GM23338 (cell line): Measurements from ENCODE around the gene SSH3. TPM values are rescaled to one million over a fixed set of nuclear protein-coding genes. Genes with fewer than 3 reads are reported as not detected.

Experiments used
- ATAC-seq: fragments of 200-7000 bp; cut with Tn5 transposase; 3 replicates; pipeline ENCODE4 v1.9.1; 2020
- DNase-seq: peaks from one replicate; pipeline ENCODE4 v3.0.0-alpha.2; 2015; ENCODE audit warnings: low spot score
- H2AFZ ChIP-seq: fragments of 200-600 bp; sonication (generic); 2 replicates; pipeline ENCODE4 v1.8.0; 2016; ENCODE audit warnings: antibody characterized with exemption, mild to moderate bottlenecking, moderate library complexity
- H3F3A ChIP-seq: fragments of 200-600 bp; sonication (generic); replicated peaks from 2 replicates; pipeline ENCODE4 v1.8.0; 2017; ENCODE audit warnings: antibody characterized with exemption, mixed run types, low read depth
- H3K27ac ChIP-seq: fragments of 200-600 bp; sonication (generic); 2 replicates; pipeline ENCODE4 v1.6.1; 2016; ENCODE audit warnings: low read depth
- H3K27me3 ChIP-seq: fragments of 200-600 bp; sonication (generic); 2 replicates; pipeline ENCODE4 v1.8.0; 2016; ENCODE audit warnings: mild to moderate bottlenecking, mixed run types, moderate library complexity; ENCODE audit not compliant: insufficient read depth
- H3K36me3 ChIP-seq: fragments of 200-600 bp; sonication (generic); 2 replicates; pipeline ENCODE4 v1.8.0; 2016; ENCODE audit warnings: mild to moderate bottlenecking; ENCODE audit not compliant: insufficient read depth
- H3K4me1 ChIP-seq: fragments of 200-600 bp; sonication (generic); 2 replicates; pipeline ENCODE4 v1.8.0; 2016; ENCODE audit warnings: mild to moderate bottlenecking, moderate library complexity; ENCODE audit not compliant: insufficient read depth
- H3K4me2 ChIP-seq: fragments of 200-600 bp; sonication (generic); 2 replicates; pipeline ENCODE4 v1.7.1; 2017; ENCODE audit warnings: mixed run types
- H3K4me3 ChIP-seq: fragments of 200-600 bp; sonication (generic); 2 replicates; pipeline ENCODE4 v1.6.1; 2016; ENCODE audit warnings: mixed run types
- H3K79me2 ChIP-seq: fragments of 200-600 bp; sonication (generic); replicated peaks from 2 replicates; pipeline ENCODE4 v1.8.0; 2017; ENCODE audit warnings: mild to moderate bottlenecking; ENCODE audit not compliant: insufficient read depth
- H3K9me2 ChIP-seq: fragments of 200-600 bp; sonication (generic); 2 replicates; pipeline ENCODE4 v1.8.0; 2017; ENCODE audit not compliant: insufficient read depth
- H4K20me1 ChIP-seq: fragments of 200-600 bp; sonication (generic); replicated peaks from 2 replicates; pipeline ENCODE4 v1.8.0; 2017; ENCODE audit warnings: mild to moderate bottlenecking; ENCODE audit not compliant: insufficient read depth
- H3K27ac Mint-ChIP-seq: 2 replicates; pipeline ENCODE4 v1.8.0; 2020; ENCODE audit warnings: inconsistent platforms, mild to moderate bottlenecking, moderate library complexity, mixed read lengths
- H3K27me3 Mint-ChIP-seq: 3 replicates; pipeline ENCODE4 v1.8.0; 2022; ENCODE audit warnings: low read depth, mild to moderate bottlenecking, moderate library complexity, mixed read lengths, inconsistent platforms; ENCODE audit not compliant: insufficient read depth, poor library complexity
- H3K36me3 Mint-ChIP-seq: 3 replicates; pipeline ENCODE4 v1.8.0; 2021; ENCODE audit warnings: low read depth, mild to moderate bottlenecking, inconsistent platforms, moderate library complexity, mixed read lengths
- H3K4me1 Mint-ChIP-seq: 3 replicates; pipeline ENCODE4 v1.8.0; 2020; ENCODE audit warnings: mild to moderate bottlenecking, inconsistent platforms, mixed read lengths
- H3K4me3 Mint-ChIP-seq: 3 replicates; pipeline ENCODE4 v1.8.0; 2021; ENCODE audit warnings: moderate library complexity, mild to moderate bottlenecking, inconsistent platforms, mixed read lengths
- H3K9me3 Mint-ChIP-seq: 3 replicates; pipeline ENCODE4 v1.8.0; 2020; ENCODE audit warnings: moderate library complexity, mild to moderate bottlenecking, inconsistent platforms, mixed read lengths
- CREB1 ChIP-seq: fragments of 250-450 bp; sonication (Bioruptor Pico); IDR thresholded peaks from 2 replicates; pipeline ENCODE4 v1.5.0; 2020; ENCODE audit warnings: low read depth, mild to moderate bottlenecking, moderate library complexity
- CTCF ChIP-seq, 2 experiments: fragments of 200-600 bp in 1 of 2; sonication (generic) in 1 of 2; conservative IDR thresholded peaks; 2 replicates each; pipeline versions ENCODE4 v1.5.1 to v1.6.1; 2016 to 2017; ENCODE audit warnings: antibody characterized with exemption in 2 of 2, low read depth in 2 of 2, mild to moderate bottlenecking in 2 of 2, moderate library complexity in 1 of 2
- ETS1 ChIP-seq: IDR thresholded peaks from 2 replicates; pipeline ENCODE4 v1.6.1; 2016; ENCODE audit warnings: antibody characterized with exemption
- EZH2phosphoT487 ChIP-seq: fragments of 200-600 bp; sonication (generic); IDR thresholded peaks from one replicate; pipeline ENCODE4 v1.8.1; 2018; ENCODE audit warnings: antibody characterized with exemption; ENCODE audit not compliant: unreplicated experiment
- JUNB ChIP-seq: IDR thresholded peaks from one replicate; pipeline ENCODE4 v1.6.1; 2016; ENCODE audit warnings: antibody characterized with exemption; ENCODE audit not compliant: unreplicated experiment
- NANOG ChIP-seq: IDR thresholded peaks from 2 replicates; pipeline ENCODE4 v1.6.1; 2016; ENCODE audit warnings: antibody characterized with exemption, borderline replicate concordance
- POLR2AphosphoS5 ChIP-seq: IDR thresholded peaks from 2 replicates; pipeline ENCODE4 v1.6.1; 2016; ENCODE audit warnings: antibody characterized with exemption, low read depth
- REST ChIP-seq: IDR thresholded peaks from one replicate; pipeline ENCODE4 v1.6.1; 2018; ENCODE audit warnings: antibody characterized with exemption; ENCODE audit not compliant: unreplicated experiment
- STAT1 ChIP-seq: IDR thresholded peaks from one replicate; pipeline ENCODE4 v1.6.1; 2016; ENCODE audit warnings: antibody characterized with exemption; ENCODE audit not compliant: unreplicated experiment
- polyA plus RNA-seq: library from polyadenylated mRNA; unstranded; fragments of >200 nt; fragmentation: Nextera tagmentation; extraction: Ambion mirVana; gene quantifications from 2 replicates; pipeline ENCODE4 v1.2.1, GENCODE V29; 2016
- total RNA-seq: library from RNA; depleted of rRNA; stranded (reverse); fragments of >200 nt; shearing (Covaris generic); gene quantifications from 2 replicates; pipeline ENCODE4 v1.2.3, GENCODE V29; 2014

The SSH3 gene
- total and polyA plus RNA-seq, 2 experiments from 2014 or later, result 17.8 to 40.0 TPM

GRCh38 chr11:67345247-67345919 lies 42.1 kb downstream of the SSH3 start (continued):
- TF ChIP-seq CREB1 (CRISPR knock-in tag), result no peak
- no peak for TF ChIP-seq CTCF (conservative IDR thresholded peaks at IDR 0.05; ENCODE audit: low read depth in 2 of 2)
- no peak for TF ChIP-seq STAT1
- TF ChIP-seq ETS1, result no peak
- TF ChIP-seq REST, result no peak
- TF ChIP-seq EZH2phosphoT487, result no peak
- TF ChIP-seq NANOG, result no peak
- no peak for TF ChIP-seq POLR2AphosphoS5

- Histone ChIP-seq H2AFZ (no peak overlapping the region), H3K27ac (no peak overlapping the region), H3K4me2 (no peak overlapping the region), H3K4me1 (no peaks in the 10 kb centered on the region; the same call in 1 of the 2 replicates), H4K20me1 (no peaks in the 10 kb centered on the region; the same call in 1 of the 2 replicates), H3K4me3 (no peak overlapping the region), H3K27me3 (no peaks in the 10 kb centered on the region), H3K9me2 (no peaks in the 10 kb centered on the region), H3K79me2 (no peaks in the 10 kb centered on the region), H3K36me3 (no peaks in the 10 kb centered on the region), H3F3A (no peaks in the 10 kb centered on the region)
- DNase-seq (peak; percentile 73), ATAC-seq (peak; percentile 82)
- H3K27me3 Mint-ChIP-seq, result no peaks in the 10 kb centered on the region
- no peaks in the 10 kb centered on the region for H3K36me3 Mint-ChIP-seq
- no peak overlapping the region for H3K27ac Mint-ChIP-seq
- no peak overlapping the region for H3K4me3 Mint-ChIP-seq
- H3K9me3 Mint-ChIP-seq, result peaks cover 9% of the 10 kb centered on the region; the same call in 1 of the 3 replicates
- peaks cover 12% of the 10 kb centered on the region; the same call in 1 of the 3 replicates for H3K4me1 Mint-ChIP-seq
- TF ChIP-seq JUNB (no peak), NANOG (no peak), CTCF (conservative IDR thresholded peaks at IDR 0.05; ENCODE audit: low read depth in 2 of 2) (peak; percentile 75 to 87)
Observed at GRCh38 chr11:67345920-67346819, 42.8 kb downstream of the SSH3 start.
